Activated CD4-positive, alpha-beta T cell treated with anti-CD3 and anti-CD28 coated beads, Interleukin-2, amount 10 ng/mL, durations not matched to agents 7 days and 5 days (primary cell): ENCODE data around the gene ALCAM. TPM values are rescaled to one million over a fixed set of nuclear protein-coding genes. Genes with fewer than 3 reads are reported as not detected.

Source experiments
- CTCF ChIA-PET: fragments of 350-600 bp; sonication (Branson Sonifier 250); formaldehyde crosslinking; loops from one replicate; lab custom pipeline; 2021; ENCODE audit warnings: antibody characterized with exemption; lab: Charles Lee
- POLR2A ChIA-PET: fragments of 350-600 bp; sonication (Branson Sonifier 250); formaldehyde crosslinking; loops from one replicate; lab custom pipeline; 2021; ENCODE audit warnings: antibody characterized with exemption; lab: Charles Lee
- DNase-seq: peaks from one replicate; pipeline ENCODE4 v3.0.0-alpha.2; 2020
- H3K27ac Mint-ChIP-seq: one replicate; pipeline ENCODE4 v1.8.0; 2021; ENCODE audit warnings: mild to moderate bottlenecking, moderate library complexity, mixed read lengths
- H3K27me3 Mint-ChIP-seq: one replicate; pipeline ENCODE4 v1.8.0; 2021; ENCODE audit warnings: mixed read lengths
- H3K36me3 Mint-ChIP-seq: one replicate; pipeline ENCODE4 v1.8.0; 2021; ENCODE audit warnings: low read depth, mixed read lengths
- H3K4me1 Mint-ChIP-seq: one replicate; pipeline ENCODE4 v1.8.0; 2021; ENCODE audit warnings: mixed read lengths
- H3K4me3 Mint-ChIP-seq: one replicate; pipeline ENCODE4 v1.8.0; 2021; ENCODE audit warnings: mild to moderate bottlenecking, moderate library complexity, mixed read lengths
- H3K9me3 Mint-ChIP-seq: one replicate; pipeline ENCODE4 v1.8.0; 2021; ENCODE audit warnings: mixed read lengths
- total RNA-seq, 2 experiments: library from RNA; stranded (reverse); gene quantifications; one replicate each; pipeline ENCODE4 v1.2.3, GENCODE V29; 2021

The ALCAM gene
- total RNA-seq, 2 experiments from 2014 or later, result 3.8 to 4.5 TPM

DNA sequence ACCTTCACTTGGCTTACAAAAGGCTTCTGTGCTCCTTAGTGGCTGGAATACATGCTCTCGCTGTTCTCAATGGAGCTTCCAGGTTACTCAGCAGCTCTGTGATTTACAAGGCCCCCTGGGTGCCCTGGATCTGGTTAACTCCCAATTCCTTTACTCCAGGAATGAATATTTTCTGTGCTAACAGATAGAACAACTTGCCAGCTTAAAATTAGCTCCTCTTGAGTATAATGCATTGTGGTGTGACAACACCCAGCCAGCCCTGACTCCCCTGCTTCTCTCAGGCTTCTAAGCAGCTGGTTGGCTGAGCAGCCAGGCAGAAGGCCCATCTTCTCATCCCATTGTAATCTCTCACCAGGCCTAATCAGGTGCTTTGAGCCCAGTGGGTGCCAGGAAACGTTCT lies 246.4 kb downstream of the ALCAM start:
- DNase-seq, result no peak
- Mint-ChIP-seq H3K9me3 (no peaks in the 10 kb centered on the region), H3K36me3 (no peaks in the 10 kb centered on the region), H3K27me3 (no peaks in the 10 kb centered on the region), H3K4me1 (no peaks in the 10 kb centered on the region), H3K27ac (no peak overlapping the region), H3K4me3 (no peak overlapping the region)
- POLR2A ChIA-PET, result no interaction called here
- CTCF ChIA-PET, result no interaction called here

DNA sequence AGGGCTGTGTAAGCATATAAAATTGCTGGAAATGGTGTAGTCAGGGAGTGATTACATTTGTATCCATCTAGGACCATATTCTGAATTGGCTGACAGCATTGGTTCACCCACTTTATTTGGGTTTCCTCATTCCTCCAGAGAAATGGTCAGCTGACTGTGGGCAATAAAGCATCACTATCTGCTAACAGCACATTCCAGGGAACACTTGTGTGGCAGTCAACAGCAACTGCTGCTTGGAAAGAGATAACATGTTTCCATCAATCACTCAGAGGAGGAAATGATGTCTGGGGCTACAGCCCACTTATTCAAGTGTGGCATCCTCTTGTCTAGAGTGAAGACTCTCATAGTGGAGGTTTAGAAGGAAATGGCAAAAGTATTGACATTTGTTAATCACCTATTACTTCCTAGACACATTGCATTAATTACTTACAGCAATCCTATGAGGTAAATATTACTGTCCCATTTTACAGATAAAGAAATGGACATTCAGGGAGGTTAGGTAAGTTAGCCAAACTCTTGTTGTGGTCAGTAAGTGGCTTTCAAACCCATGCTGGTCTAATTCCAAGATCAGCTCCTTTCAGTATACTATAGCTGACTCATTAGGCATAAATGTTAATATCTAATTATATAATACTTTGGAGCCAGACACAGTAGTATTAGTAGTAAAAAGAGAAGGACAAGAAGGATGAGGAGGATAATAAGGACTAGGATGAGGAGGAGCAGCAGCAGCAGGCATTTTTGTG lies 247.8 kb downstream of the ALCAM start:
- CTCF ChIA-PET, result no interaction called here
- no peak for DNase-seq
- H3K27me3 Mint-ChIP-seq, result no peaks in the 10 kb centered on the region
- H3K36me3 Mint-ChIP-seq, result no peaks in the 10 kb centered on the region
- POLR2A ChIA-PET, result no interaction called here
- H3K4me1 Mint-ChIP-seq, result no peaks in the 10 kb centered on the region
- H3K4me3 Mint-ChIP-seq, result no peak overlapping the region
- H3K9me3 Mint-ChIP-seq, result no peaks in the 10 kb centered on the region
- no peak overlapping the region for H3K27ac Mint-ChIP-seq

DNA sequence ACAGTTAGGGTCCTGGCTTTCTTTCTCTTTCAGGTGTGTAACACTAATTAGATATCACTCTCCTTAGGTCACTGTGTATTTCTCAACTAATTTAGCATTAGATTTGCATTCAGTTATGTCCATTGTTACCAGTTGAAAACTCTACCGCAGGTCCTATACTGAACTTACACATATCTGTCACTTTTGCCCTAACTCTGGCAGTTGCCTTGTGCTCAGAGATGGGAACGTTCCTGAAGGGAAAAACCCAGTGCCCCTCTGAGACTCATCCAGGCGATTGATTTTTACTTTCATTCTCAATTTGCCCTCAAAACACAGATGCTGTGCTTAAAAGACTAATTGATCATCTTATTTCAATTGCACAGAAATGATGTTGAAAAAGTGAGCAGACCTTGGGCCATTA lies 249.1 kb downstream of the ALCAM start:
- Mint-ChIP-seq H3K27ac (no peak overlapping the region), H3K27me3 (no peaks in the 10 kb centered on the region), H3K4me1 (no peaks in the 10 kb centered on the region), H3K36me3 (no peaks in the 10 kb centered on the region), H3K9me3 (no peaks in the 10 kb centered on the region), H3K4me3 (no peak overlapping the region)
- ChIA-PET CTCF (no interaction called here), POLR2A (no interaction called here)
- DNase-seq, result no peak

DNA sequence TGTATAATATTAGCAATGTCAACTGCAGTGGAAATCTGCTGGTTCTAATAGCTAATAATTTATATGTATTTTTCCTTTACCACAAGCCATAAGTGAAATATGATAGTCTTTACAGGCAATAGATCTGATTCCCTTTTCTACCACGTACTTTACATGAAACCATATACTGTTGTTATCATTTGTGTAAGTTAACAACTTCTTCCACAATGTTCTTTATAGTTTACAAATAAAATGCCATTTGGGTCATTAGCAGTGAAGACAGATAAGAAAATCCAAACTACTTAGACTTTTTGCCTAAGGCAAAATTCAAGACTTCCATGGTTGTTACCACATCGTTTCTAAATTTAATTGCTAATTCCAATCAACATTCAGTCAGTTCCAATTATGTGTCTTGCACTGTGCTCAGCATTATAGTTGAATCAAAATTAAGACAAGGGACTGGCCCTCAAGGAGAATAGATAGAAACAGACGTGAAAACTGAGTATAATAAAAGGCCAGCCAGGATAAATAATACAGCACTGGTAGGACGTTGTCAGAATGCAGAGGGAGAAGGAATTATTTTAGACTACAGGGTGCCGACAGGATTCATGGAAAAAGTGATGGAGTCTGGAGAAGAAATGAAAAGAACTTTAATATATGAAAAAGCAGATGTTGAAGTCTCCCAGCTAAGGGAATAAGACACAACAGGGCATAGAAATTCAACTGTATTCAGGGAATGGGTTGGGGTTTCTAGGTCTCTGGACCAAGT lies 249.8 kb downstream of the ALCAM start:
- Mint-ChIP-seq H3K4me1 (no peaks in the 10 kb centered on the region), H3K9me3 (no peaks in the 10 kb centered on the region), H3K27me3 (no peaks in the 10 kb centered on the region), H3K36me3 (no peaks in the 10 kb centered on the region), H3K27ac (no peak overlapping the region), H3K4me3 (no peak overlapping the region)
- DNase-seq, result no peak
- ChIA-PET POLR2A (no interaction called here), CTCF (no interaction called here)

DNA sequence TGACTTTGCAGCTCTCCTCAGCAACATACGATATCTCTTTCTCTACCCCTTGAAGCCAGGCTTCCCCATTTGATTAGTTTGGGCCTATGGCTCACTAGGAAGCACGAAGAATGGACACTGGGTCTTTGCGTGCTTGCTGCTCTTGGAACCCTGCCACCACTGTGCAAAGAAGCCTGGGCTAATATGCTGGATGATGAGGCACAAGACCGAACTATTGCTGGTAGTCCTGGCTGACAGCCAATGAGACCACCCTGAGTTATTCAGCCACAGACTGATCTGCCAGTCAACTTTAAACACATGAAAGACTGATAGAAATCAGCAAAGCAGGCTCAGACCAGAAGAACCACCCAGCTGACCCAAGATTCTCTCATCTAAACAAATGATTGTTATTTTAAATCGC lies 251.8 kb downstream of the ALCAM start:
- Mint-ChIP-seq H3K4me1 (no peaks in the 10 kb centered on the region), H3K27me3 (no peaks in the 10 kb centered on the region), H3K36me3 (no peaks in the 10 kb centered on the region), H3K9me3 (no peaks in the 10 kb centered on the region), H3K27ac (no peak overlapping the region), H3K4me3 (no peak overlapping the region)
- POLR2A ChIA-PET, result no interaction called here
- CTCF ChIA-PET, result interaction anchor here (0.6 to 1.1 kb wide), 2 partner anchors 82 to 564 kb away, joined by 3 to 4 read pairs; no protein-coding TSS in a partner anchor
- DNase-seq, result no peak

DNA sequence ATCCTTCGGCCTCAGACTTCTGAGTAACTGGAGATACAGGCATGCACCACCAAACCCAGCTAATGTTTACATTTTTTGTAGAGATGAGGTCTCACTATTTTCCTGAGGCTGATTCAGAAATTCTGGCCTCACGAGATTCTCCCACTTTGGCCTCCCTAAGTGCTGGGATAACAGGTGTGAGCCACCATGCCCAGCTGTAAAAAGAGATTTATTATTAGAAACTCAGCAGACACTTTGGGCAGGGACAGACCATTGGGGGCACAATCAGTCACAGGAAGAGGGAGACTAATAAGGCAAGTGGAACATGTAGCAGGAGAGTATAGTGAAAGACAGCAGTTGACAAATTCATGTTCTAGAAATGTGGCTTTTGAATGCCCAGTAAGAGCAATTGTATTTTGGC lies 252.9 kb downstream of the ALCAM start:
- POLR2A ChIA-PET, result no interaction called here
- no peaks in the 10 kb centered on the region for H3K27me3 Mint-ChIP-seq
- H3K27ac Mint-ChIP-seq, result no peak overlapping the region
- H3K9me3 Mint-ChIP-seq, result no peaks in the 10 kb centered on the region
- CTCF ChIA-PET, result interaction anchor here (0.9 kb wide), 1 partner anchor 60 kb away, joined by 3 read pairs; no protein-coding TSS in a partner anchor
- no peaks in the 10 kb centered on the region for H3K4me1 Mint-ChIP-seq
- H3K36me3 Mint-ChIP-seq, result no peaks in the 10 kb centered on the region
- no peak overlapping the region for H3K4me3 Mint-ChIP-seq
- DNase-seq, result no peak

DNA sequence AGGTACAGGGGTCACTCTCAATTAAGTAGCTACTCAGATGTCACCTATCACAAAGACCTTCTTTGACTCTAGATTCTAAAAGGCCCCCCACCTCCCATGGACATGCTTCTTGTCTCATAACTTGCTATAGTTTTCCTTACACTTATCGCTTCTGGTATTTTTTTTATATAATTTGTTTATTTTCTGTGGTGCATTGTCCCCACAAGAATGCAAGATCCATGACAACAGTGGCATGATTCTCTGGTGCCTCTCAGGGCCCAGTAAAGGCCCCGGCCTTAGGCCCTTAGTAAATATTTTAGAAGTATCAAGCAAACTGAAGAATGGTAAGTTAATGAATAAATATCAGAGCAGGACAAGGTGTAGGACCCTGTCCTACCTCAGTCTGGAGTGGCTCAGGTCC lies 253.5 kb downstream of the ALCAM start:
- Mint-ChIP-seq H3K4me3 (no peak overlapping the region), H3K4me1 (no peaks in the 10 kb centered on the region), H3K27ac (no peak overlapping the region), H3K36me3 (no peaks in the 10 kb centered on the region), H3K9me3 (no peaks in the 10 kb centered on the region), H3K27me3 (no peaks in the 10 kb centered on the region)
- no peak for DNase-seq
- POLR2A ChIA-PET, result no interaction called here
- CTCF ChIA-PET, result interaction anchor here (0.9 kb wide), 1 partner anchor 60 kb away, joined by 3 read pairs; no protein-coding TSS in a partner anchor

DNA sequence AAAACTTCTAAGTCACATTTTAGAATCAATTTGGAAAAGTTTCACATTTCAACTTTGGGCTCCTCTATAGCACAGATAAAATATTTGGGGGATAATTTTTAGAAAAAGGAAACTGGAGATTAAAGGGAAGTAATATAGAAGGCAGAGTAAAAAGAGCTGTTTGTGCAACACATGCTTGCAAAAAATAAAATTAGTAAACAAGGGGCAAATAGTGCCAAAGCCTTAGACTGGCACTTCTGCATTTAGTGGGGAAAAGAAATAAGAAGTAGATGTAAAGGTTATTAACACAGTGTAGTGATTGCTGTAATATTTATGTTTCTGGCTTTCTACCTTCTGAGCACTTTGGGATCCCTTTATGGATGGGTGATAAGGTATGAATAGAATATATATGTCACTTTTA lies 255.5 kb downstream of the ALCAM start:
- H3K4me1 Mint-ChIP-seq, result no peaks in the 10 kb centered on the region
- H3K36me3 Mint-ChIP-seq, result no peaks in the 10 kb centered on the region
- H3K9me3 Mint-ChIP-seq, result no peaks in the 10 kb centered on the region
- no peak overlapping the region for H3K27ac Mint-ChIP-seq
- no peaks in the 10 kb centered on the region for H3K27me3 Mint-ChIP-seq
- no peak overlapping the region for H3K4me3 Mint-ChIP-seq
- ChIA-PET POLR2A (no interaction called here), CTCF (no interaction called here)
- no peak for DNase-seq
